ENCODE measurements around the gene AMDHD2.

Gene AMDHD2

GRCh38 chr16:2529061-2529931 is 9.1 kb downstream of the AMDHD2 start:
- Histone ChIP-seq H2AFZ (ENCODE audit: low read length) (no peak overlapping the region), H3K79me2 (ENCODE audit: insufficient read depth, low read length) (no peaks in the 10 kb centered on the region), H3K4me1 (ENCODE audit: insufficient read depth, low read length, poor library complexity, severe bottlenecking) (peaks cover 10% of the 10 kb centered on the region), H3K4me3 (ENCODE audit: low read length, poor library complexity, severe bottlenecking) (no peak overlapping the region), H3K27me3 (ENCODE audit: insufficient read depth, low read length, poor library complexity, severe bottlenecking) (no peaks in the 10 kb centered on the region), H3K9me2 (replicated peaks; ENCODE audit: low read depth, low read length) (no peaks in the 10 kb centered on the region), H3K4me2 (ENCODE audit: low read depth, low read length, poor library complexity, severe bottlenecking) (no peak overlapping the region), H3F3A (ENCODE audit: low read depth) (no peaks in the 10 kb centered on the region), H3K9me3 (ENCODE audit: insufficient read depth, low read depth, low read length) (no peaks in the 10 kb centered on the region), H4K20me1 (ENCODE audit: insufficient read depth, low read length, poor library complexity, severe bottlenecking) (no peaks in the 10 kb centered on the region), H3K9ac (ENCODE audit: low read depth, low read length, poor library complexity, severe bottlenecking) (no peak overlapping the region), H3K36me3 (ENCODE audit: insufficient read depth, low read length) (no peaks in the 10 kb centered on the region)
- TF ChIP-seq CTCF (conservative IDR thresholded peaks at IDR 0.05; ENCODE audit: low read length), result no peak
- TF ChIP-seq EZH2phosphoT487 (IDR thresholded peaks at IDR 0.05; ENCODE audit: borderline replicate concordance), result no peak

- TF ChIP-seq EZH2phosphoT487 (IDR thresholded peaks at IDR 0.05; ENCODE audit: borderline replicate concordance) (no peak), CTCF (conservative IDR thresholded peaks at IDR 0.05; ENCODE audit: low read length) (no peak)
- H3K4me2 ChIP-seq (ENCODE audit: low read depth, low read length, poor library complexity, severe bottlenecking), result no peak overlapping the region
- no peaks in the 10 kb centered on the region for H3F3A ChIP-seq (ENCODE audit: low read depth)
- H3K9me2 ChIP-seq (replicated peaks; ENCODE audit: low read depth, low read length), result no peaks in the 10 kb centered on the region
- no peak overlapping the region for H2AFZ ChIP-seq (ENCODE audit: low read length)
- no peaks in the 10 kb centered on the region for H3K36me3 ChIP-seq (ENCODE audit: insufficient read depth, low read length)
- no peaks in the 10 kb centered on the region for H4K20me1 ChIP-seq (ENCODE audit: insufficient read depth, low read length, poor library complexity, severe bottlenecking)
- H3K9me3 ChIP-seq (ENCODE audit: insufficient read depth, low read depth, low read length), result no peaks in the 10 kb centered on the region
- no peak overlapping the region for H3K4me3 ChIP-seq (ENCODE audit: low read length, poor library complexity, severe bottlenecking)
- peaks cover 10% of the 10 kb centered on the region for H3K4me1 ChIP-seq (ENCODE audit: insufficient read depth, low read length, poor library complexity, severe bottlenecking)
- H3K79me2 ChIP-seq (ENCODE audit: insufficient read depth, low read length), result no peaks in the 10 kb centered on the region
- H3K9ac ChIP-seq (ENCODE audit: low read depth, low read length, poor library complexity, severe bottlenecking), result no peak overlapping the region
- H3K27me3 ChIP-seq (ENCODE audit: insufficient read depth, low read length, poor library complexity, severe bottlenecking), result no peaks in the 10 kb centered on the region
These were observed 9.9 kb downstream of the AMDHD2 start for GRCh38 chr16:2529961-2530628.

GRCh38 chr16:2530629-2531318 is 10.6 kb downstream of the AMDHD2 start:
- no peaks in the 10 kb centered on the region for H3K27me3 ChIP-seq (ENCODE audit: insufficient read depth, low read length, poor library complexity, severe bottlenecking)
- no peak overlapping the region for H3K4me3 ChIP-seq (ENCODE audit: low read length, poor library complexity, severe bottlenecking)
- H2AFZ ChIP-seq (ENCODE audit: low read length), result no peak overlapping the region
- no peak overlapping the region for H3K9ac ChIP-seq (ENCODE audit: low read depth, low read length, poor library complexity, severe bottlenecking)
- H4K20me1 ChIP-seq (ENCODE audit: insufficient read depth, low read length, poor library complexity, severe bottlenecking), result no peaks in the 10 kb centered on the region
- no peaks in the 10 kb centered on the region for H3F3A ChIP-seq (ENCODE audit: low read depth)
- peak overlapping the region; percentile 93 for H3K4me2 ChIP-seq (ENCODE audit: low read depth, low read length, poor library complexity, severe bottlenecking)
- no peak for TF ChIP-seq EZH2phosphoT487 (IDR thresholded peaks at IDR 0.05; ENCODE audit: borderline replicate concordance)
- TF ChIP-seq CTCF (conservative IDR thresholded peaks at IDR 0.05; ENCODE audit: low read length), result no peak
- H3K36me3 ChIP-seq (ENCODE audit: insufficient read depth, low read length), result no peaks in the 10 kb centered on the region
- H3K9me3 ChIP-seq (ENCODE audit: insufficient read depth, low read depth, low read length), result no peaks in the 10 kb centered on the region
- peaks cover 10% of the 10 kb centered on the region for H3K4me1 ChIP-seq (ENCODE audit: insufficient read depth, low read length, poor library complexity, severe bottlenecking)
- no peaks in the 10 kb centered on the region for H3K79me2 ChIP-seq (ENCODE audit: insufficient read depth, low read length)
- no peaks in the 10 kb centered on the region for H3K9me2 ChIP-seq (replicated peaks; ENCODE audit: low read depth, low read length)
